Activated naive CD4-positive, alpha-beta T cell treated with anti-CD3 and anti-CD28 coated beads, Interleukin-2, amount 10 ng/mL, durations not matched to agents 7 days and 5 days (primary cell): Measurements from ENCODE around the gene MTX3.

Source experiments
- CTCF ChIA-PET: fragments of 350-600 bp; sonication (Branson Sonifier 250); formaldehyde crosslinking; loops from one replicate; lab custom pipeline; 2021; ENCODE audit warnings: antibody characterized with exemption; lab: Charles Lee
- DNase-seq: peaks from one replicate; pipeline ENCODE4 v3.0.0-alpha.2; 2020
- H3K27ac Mint-ChIP-seq: one replicate; pipeline ENCODE4 v1.8.0; 2021; ENCODE audit warnings: mild to moderate bottlenecking, moderate library complexity, mixed read lengths
- H3K27me3 Mint-ChIP-seq: one replicate; pipeline ENCODE4 v1.8.0; 2021; ENCODE audit warnings: mild to moderate bottlenecking, mixed read lengths
- H3K36me3 Mint-ChIP-seq: one replicate; pipeline ENCODE4 v1.8.0; 2021; ENCODE audit warnings: mixed read lengths
- H3K4me1 Mint-ChIP-seq: one replicate; pipeline ENCODE4 v1.8.0; 2021; ENCODE audit warnings: mixed read lengths
- H3K4me3 Mint-ChIP-seq: one replicate; pipeline ENCODE4 v1.8.0; 2021; ENCODE audit warnings: mild to moderate bottlenecking, moderate library complexity, mixed read lengths
- H3K9me3 Mint-ChIP-seq: one replicate; pipeline ENCODE4 v1.8.0; 2021; ENCODE audit warnings: mixed read lengths

MTX3 gene

DNA sequence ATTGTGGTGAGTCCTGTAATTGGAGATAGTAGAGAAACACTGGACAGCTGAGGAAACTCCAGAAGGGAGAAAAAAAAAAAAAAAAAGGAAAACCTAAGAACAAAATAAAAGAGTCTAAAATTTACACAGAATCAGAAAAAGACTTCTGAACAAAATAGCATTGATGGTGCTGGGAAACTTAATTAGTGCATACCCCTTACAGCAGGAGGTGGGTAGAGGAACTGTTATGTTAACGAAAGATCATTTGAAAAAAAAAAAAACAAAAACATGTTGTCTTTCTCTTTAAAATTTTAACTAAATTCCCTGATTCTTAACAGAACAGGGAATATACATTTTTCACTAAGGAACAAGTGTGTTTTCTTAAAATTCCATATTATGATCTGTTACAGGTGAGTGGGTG is 11.6 kb upstream of the MTX3 start:
- H3K4me1 Mint-ChIP-seq, result no peaks in the 10 kb centered on the region
- H3K9me3 Mint-ChIP-seq, result no peaks in the 10 kb centered on the region
- H3K4me3 Mint-ChIP-seq, result no peak overlapping the region
- no peak for DNase-seq
- H3K27ac Mint-ChIP-seq, result no peak overlapping the region
- H3K27me3 Mint-ChIP-seq, result no peaks in the 10 kb centered on the region
- no peaks in the 10 kb centered on the region for H3K36me3 Mint-ChIP-seq
- CTCF ChIA-PET, result interaction anchor here (0.7 kb wide), 1 partner anchor 85 kb away, joined by 3 read pairs; no protein-coding TSS in a partner anchor

DNA sequence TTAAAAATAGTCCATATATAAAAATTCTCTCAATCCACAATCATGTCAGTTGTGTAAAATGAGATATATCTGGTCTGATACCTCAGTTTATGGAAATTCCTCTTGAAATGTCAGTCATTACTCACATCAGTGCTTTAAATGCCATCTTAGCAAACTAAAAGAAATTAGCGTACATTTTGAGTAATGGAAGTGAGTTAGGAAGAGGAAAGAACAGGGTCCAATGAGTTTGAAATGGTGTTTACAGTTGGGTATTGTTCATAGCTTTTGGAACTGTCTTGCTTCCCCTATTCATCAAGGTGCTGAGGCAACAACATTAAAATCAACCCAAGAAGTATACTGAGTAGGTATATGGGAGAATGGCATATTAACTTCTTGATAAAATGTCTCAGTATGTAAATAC is 8.7 kb upstream of the MTX3 start:
- H3K4me1 Mint-ChIP-seq, result no peaks in the 10 kb centered on the region
- no peak overlapping the region for H3K4me3 Mint-ChIP-seq
- H3K9me3 Mint-ChIP-seq, result no peaks in the 10 kb centered on the region
- H3K36me3 Mint-ChIP-seq, result no peaks in the 10 kb centered on the region
- CTCF ChIA-PET, result no interaction called here
- H3K27ac Mint-ChIP-seq, result no peak overlapping the region
- no peaks in the 10 kb centered on the region for H3K27me3 Mint-ChIP-seq
- no peak for DNase-seq

DNA sequence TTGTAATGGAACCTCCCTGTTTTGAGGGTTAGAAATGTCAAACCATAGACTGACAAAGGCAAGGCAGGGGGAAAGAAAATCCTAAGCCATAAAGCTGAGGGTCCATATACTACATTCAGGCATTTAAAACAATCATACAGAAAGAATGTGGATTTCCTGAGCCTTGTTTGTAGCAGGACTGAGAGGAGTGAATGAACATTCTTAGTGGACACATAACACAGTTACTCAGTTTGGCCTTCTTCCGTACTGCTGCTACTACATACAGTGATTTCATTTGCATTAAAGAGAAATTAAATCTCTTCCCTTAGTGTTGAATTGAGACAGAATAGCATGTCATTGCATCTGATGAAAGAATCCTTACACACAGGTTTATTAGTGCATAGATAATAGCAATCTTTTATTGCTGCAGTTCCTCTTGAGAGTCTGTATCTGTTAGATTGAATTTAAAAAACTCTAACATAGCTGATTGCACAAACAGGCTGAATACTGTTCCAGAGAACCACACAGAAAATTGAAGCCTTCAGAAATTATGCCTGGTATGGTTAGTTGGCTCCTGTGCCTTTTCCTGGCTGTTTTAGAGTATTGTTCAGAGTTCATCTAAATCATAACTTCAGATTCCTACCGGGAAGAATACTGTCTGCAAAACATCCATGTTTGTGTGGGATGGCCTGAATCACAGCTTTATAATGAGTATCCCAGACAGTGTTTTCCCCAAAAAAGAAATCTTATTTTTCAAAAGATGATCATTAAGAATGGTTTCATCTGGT is 2.0 kb upstream of the MTX3 start:
- CTCF ChIA-PET, result no interaction called here
- H3K27ac Mint-ChIP-seq, result no peak overlapping the region
- no peaks in the 10 kb centered on the region for H3K27me3 Mint-ChIP-seq
- H3K9me3 Mint-ChIP-seq, result no peaks in the 10 kb centered on the region
- peaks cover 10% of the 10 kb centered on the region for H3K36me3 Mint-ChIP-seq
- H3K4me1 Mint-ChIP-seq, result peaks cover 36% of the 10 kb centered on the region
- DNase-seq, result no peak
- no peak overlapping the region for H3K4me3 Mint-ChIP-seq

DNA sequence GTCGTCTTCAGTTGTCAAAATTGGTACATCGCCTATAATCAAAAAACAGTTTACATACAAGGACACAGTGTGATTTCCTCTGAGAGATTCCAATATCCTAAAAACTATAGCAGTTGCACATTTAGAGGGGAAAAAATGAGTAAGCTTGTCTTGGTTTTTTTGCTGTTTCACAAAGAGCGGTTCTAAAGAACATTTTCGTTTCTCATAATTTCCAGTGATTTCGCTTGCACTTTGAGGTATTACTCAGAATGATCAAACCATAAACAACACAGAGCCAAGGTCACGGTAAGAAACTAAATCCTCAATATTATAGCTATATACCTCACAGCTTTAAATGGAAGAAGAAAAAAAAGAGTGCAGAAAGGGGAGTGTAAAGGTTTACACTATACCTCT is 861 bp downstream of the MTX3 start:
- Mint-ChIP-seq H3K4me1 (peaks cover 45% of the 10 kb centered on the region), H3K36me3 (peaks cover 31% of the 10 kb centered on the region), H3K4me3 (peak overlapping the region; percentile 85), H3K27ac (peak overlapping the region; percentile 98), H3K9me3 (no peaks in the 10 kb centered on the region), H3K27me3 (no peaks in the 10 kb centered on the region)
- CTCF ChIA-PET, result interaction anchor here (0.7 to 1.6 kb wide), 5 partner anchors 8 to 66 kb away, joined by 3 to 4 read pairs (median 4); no protein-coding TSS in a partner anchor
- DNase-seq, result no peak

DNA sequence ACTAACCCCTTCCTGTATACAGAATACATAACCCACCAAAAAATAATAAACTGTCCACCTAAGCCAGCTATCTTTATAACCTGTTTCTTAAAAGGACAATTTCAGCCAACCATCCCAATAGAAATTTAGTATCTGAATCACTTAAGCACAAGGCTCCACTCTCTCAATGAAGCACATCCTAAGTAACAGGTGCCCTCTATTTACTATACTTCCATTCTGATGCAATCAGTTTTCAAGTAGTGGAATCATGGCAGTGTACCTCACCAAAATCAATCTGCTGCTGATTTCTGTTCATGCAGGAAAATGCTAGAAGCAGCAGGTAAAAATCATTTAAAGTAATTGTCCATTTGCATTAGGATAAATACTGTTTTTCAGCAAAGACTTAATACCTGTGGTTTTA is 4.8 kb downstream of the MTX3 start:
- H3K27ac Mint-ChIP-seq, result no peak overlapping the region

DNA sequence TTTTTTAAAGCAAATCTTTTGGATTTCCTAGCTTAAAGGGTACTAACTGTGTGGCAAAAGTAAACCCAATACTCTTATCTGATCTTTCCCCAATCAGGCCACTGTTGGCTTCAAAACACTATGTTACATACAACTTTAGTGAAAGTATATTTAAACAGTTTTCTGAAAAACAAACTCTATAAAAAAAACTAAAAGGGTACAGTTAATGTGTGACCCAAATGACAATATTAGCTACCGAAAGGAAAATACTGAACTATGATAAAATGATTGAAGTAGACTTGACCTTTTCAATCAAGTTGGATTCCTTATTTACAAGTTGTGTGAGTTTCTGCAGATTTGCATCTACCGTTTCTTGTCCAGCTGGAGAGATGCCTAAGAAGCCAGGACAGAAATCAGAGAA is 5.8 kb downstream of the MTX3 start:
- Mint-ChIP-seq H3K27ac (no peak overlapping the region), H3K9me3 (no peaks in the 10 kb centered on the region), H3K4me3 (no peak overlapping the region), H3K4me1 (peaks cover 49% of the 10 kb centered on the region), H3K27me3 (no peaks in the 10 kb centered on the region), H3K36me3 (peaks cover 70% of the 10 kb centered on the region)
- CTCF ChIA-PET, result interaction anchor here (0.6 kb wide), 1 partner anchor 62 kb away, joined by 3 read pairs; no protein-coding TSS in a partner anchor
- no peak for DNase-seq

More for the DNA sequence above, 4.8 kb downstream of the MTX3 start:
- no peak overlapping the region for H3K4me3 Mint-ChIP-seq
- H3K9me3 Mint-ChIP-seq, result no peaks in the 10 kb centered on the region
- no peaks in the 10 kb centered on the region for H3K27me3 Mint-ChIP-seq
- peaks cover 61% of the 10 kb centered on the region for H3K36me3 Mint-ChIP-seq
- DNase-seq, result no peak
- H3K4me1 Mint-ChIP-seq, result peaks cover 45% of the 10 kb centered on the region
- CTCF ChIA-PET, result interaction anchor here (0.9 kb wide), 1 partner anchor 424 kb away, joined by 5 read pairs; no protein-coding TSS in a partner anchor

DNA sequence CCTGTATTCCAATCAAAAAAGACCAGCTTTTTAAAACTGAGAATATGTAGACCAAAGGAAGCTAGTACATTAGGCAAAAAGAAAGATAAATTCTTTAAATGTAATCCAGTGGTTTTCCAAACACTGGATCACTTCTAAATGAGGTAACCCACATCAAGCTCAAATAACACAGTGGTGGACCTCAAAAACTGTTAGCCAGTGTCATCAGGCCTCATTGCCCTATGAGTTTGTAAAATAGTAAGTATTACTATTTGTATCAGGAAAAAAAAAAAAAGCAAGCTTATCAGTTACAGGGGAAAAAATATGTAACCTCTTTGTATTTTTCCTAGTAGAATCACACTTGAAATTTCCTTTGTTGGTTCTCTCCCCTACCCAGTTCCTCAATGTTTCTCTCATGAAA is 6.7 kb downstream of the MTX3 start:
- H3K27ac Mint-ChIP-seq, result no peak overlapping the region
- CTCF ChIA-PET, result interaction anchor here (0.9 to 1.2 kb wide), 2 partner anchors 53 to 100 kb away, joined by 3 read pairs; no protein-coding TSS in a partner anchor
- peaks cover 44% of the 10 kb centered on the region for H3K4me1 Mint-ChIP-seq
- H3K9me3 Mint-ChIP-seq, result no peaks in the 10 kb centered on the region
- H3K27me3 Mint-ChIP-seq, result no peaks in the 10 kb centered on the region
- DNase-seq, result no peak
- no peak overlapping the region for H3K4me3 Mint-ChIP-seq
- H3K36me3 Mint-ChIP-seq, result peaks cover 73% of the 10 kb centered on the region

DNA sequence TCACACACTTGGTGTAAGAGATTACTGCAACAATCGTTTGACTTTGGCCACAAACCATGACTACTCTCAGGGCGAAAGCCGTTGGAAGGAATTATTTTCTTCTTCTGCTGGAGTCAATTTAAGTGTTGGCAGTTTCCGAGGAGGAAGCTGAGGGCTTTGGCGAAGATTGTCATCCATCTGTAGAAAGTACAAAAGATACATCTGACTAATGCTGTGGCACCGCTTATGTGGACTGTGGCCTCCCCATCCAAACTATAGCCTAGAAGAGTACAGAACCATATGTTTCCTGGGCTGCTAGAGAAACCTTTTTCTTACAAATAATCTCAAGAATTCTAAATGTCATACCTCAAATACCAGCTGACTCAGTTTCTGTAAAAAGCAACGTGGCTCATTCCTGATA is 7.4 kb downstream of the MTX3 start:
- no peak overlapping the region for H3K4me3 Mint-ChIP-seq
- peaks cover 75% of the 10 kb centered on the region for H3K36me3 Mint-ChIP-seq
- no peaks in the 10 kb centered on the region for H3K9me3 Mint-ChIP-seq
- H3K27ac Mint-ChIP-seq, result no peak overlapping the region
- DNase-seq, result no peak
- CTCF ChIA-PET, result interaction anchor here (0.9 to 1.2 kb wide), 2 partner anchors 53 to 101 kb away, joined by 3 read pairs; no protein-coding TSS in a partner anchor
- H3K27me3 Mint-ChIP-seq, result no peaks in the 10 kb centered on the region
- H3K4me1 Mint-ChIP-seq, result peaks cover 41% of the 10 kb centered on the region

DNA sequence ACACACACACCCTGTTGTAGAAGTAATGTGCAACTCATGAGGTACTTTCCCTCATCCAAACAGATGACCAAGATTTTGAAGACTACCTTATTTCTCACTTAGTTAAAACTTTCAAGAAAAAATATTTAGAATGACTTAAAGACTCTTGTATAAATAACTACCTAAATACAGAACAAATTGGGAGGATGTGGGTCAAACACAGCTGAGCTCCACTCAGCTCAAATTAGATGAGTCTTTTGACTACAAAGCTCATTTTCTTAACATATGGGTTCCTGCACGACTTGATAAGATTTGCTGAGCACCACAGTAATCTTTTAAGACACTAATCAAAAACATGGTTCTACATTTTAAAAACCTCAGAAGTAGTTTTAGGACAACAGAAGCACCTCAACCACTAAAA is 8.9 kb downstream of the MTX3 start:
- CTCF ChIA-PET, result interaction anchor here (1.1 kb wide), 1 partner anchor 9 kb away, joined by 3 read pairs; the partner anchor contains the start of gene MTX3
- no peaks in the 10 kb centered on the region for H3K27me3 Mint-ChIP-seq
- no peaks in the 10 kb centered on the region for H3K9me3 Mint-ChIP-seq
- H3K4me1 Mint-ChIP-seq, result peaks cover 37% of the 10 kb centered on the region
- H3K27ac Mint-ChIP-seq, result no peak overlapping the region
- peaks cover 76% of the 10 kb centered on the region for H3K36me3 Mint-ChIP-seq
- no peak overlapping the region for H3K4me3 Mint-ChIP-seq
- DNase-seq, result no peak

DNA sequence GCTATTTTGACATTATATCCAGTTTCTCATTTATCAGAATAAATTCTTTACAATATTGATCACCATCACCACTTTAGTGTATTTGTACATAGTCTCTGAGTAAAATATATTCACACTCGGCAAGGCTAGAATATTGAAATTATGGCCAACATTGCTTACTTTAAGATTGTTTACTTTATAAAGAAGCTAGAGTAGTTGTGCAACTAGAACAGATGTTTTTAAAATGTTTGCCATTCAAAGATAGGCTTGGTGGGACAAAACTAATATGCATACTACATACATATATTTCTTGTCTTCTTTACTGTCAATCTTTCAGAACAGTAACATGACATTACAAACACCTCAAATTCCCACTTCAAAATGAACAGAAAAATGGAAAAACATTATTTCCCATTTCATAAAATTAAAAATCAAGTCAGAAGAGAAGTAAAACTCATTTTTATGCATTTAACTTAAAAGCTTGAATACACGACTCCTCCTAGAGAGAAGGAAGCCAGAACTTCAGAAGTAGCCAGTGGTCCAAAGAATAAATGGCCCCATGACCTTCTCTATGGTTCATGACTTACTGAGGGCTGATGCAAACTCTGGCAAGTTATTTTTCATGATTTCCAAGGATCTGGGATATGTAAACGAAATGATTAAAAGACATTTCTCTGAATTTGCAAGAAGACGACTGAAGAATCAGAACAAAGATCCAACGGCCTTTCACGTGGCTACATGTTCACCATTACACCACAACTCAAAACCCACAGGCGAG is 14.1 kb downstream of the MTX3 start:
- H3K27me3 Mint-ChIP-seq, result no peaks in the 10 kb centered on the region
- H3K9me3 Mint-ChIP-seq, result no peaks in the 10 kb centered on the region
- no peak overlapping the region for H3K27ac Mint-ChIP-seq
- no peak overlapping the region for H3K4me3 Mint-ChIP-seq
- peaks cover 43% of the 10 kb centered on the region for H3K36me3 Mint-ChIP-seq
- CTCF ChIA-PET, result interaction anchor here (1.2 kb wide), 1 partner anchor 14 kb away, joined by 3 read pairs; no protein-coding TSS in a partner anchor
- no peak for DNase-seq
- peaks cover 20% of the 10 kb centered on the region for H3K4me1 Mint-ChIP-seq

DNA sequence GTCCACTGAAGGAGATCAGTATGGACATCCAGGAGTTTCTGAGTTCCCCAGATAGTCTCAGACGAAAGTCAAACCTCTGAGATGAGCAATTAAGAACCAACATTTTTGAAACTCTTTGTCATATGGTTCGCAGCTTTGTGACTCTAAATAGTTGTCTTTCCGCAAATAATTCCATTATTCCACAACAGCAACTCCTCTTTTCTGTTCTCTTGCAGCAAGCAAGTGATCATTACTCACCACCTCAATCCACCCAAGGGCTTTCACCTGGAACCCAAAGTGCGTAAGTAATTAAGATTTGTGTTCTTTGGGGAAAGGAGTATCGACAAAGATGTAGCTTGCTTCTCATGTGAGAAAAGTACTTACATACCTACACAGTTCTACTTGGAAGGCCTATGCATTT is 15.6 kb downstream of the MTX3 start:
- H3K9me3 Mint-ChIP-seq, result no peaks in the 10 kb centered on the region
- no peak overlapping the region for H3K4me3 Mint-ChIP-seq
- no peak overlapping the region for H3K27ac Mint-ChIP-seq
- peaks cover 7% of the 10 kb centered on the region for H3K4me1 Mint-ChIP-seq
- H3K27me3 Mint-ChIP-seq, result peaks cover 9% of the 10 kb centered on the region
- CTCF ChIA-PET, result interaction anchor here (0.6 kb wide), 1 partner anchor 94 kb away, joined by 3 read pairs; no protein-coding TSS in a partner anchor
- no peak for DNase-seq
- peaks cover 31% of the 10 kb centered on the region for H3K36me3 Mint-ChIP-seq

DNA sequence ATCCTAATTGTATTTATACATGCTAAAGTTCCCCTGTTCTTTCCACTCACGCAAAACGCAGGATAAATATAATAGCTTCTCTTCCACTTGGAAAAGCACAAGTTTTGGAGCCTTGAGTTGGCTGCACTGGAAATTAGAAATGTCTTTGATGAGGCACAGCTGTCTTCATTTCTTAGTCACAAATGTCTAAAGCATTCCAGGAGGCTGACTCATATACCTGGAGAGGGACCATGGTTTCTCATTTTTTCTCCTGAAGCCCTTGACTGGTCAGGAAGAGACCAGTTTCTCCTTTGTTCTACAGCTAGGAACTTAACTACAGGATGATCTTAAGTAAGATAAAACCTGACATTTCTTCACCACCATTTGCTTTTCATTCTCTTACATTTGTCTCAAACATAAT is 16.2 kb downstream of the MTX3 start:
- no peak overlapping the region for H3K4me3 Mint-ChIP-seq
- no peak for DNase-seq
- peaks cover 27% of the 10 kb centered on the region for H3K36me3 Mint-ChIP-seq
- H3K27ac Mint-ChIP-seq, result no peak overlapping the region
- peaks cover 13% of the 10 kb centered on the region for H3K27me3 Mint-ChIP-seq
- H3K9me3 Mint-ChIP-seq, result no peaks in the 10 kb centered on the region
- H3K4me1 Mint-ChIP-seq, result peaks cover 2% of the 10 kb centered on the region
- CTCF ChIA-PET, result no interaction called here

DNA sequence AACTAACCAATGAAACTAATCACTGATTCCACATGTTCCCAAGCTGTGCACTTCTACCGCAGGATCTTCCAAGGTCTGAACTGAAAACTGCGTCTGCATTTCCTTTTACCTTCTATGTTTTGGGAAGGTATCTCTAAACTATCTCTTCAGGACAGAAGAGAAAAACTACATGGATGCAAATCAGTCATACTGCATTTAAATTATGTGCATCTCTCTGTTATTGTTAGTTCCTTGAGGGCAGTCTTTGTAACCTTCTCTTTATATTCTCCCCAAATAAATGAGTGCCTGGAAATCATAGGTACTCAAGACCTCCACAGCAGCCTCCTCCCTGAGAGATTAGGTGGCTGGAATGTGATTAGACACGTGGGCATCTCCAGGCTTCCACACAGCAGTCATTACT is 17.1 kb downstream of the MTX3 start:
- H3K9me3 Mint-ChIP-seq, result no peaks in the 10 kb centered on the region
- H3K4me1 Mint-ChIP-seq, result no peaks in the 10 kb centered on the region
- no peak overlapping the region for H3K4me3 Mint-ChIP-seq
- no peak for DNase-seq
- peaks cover 24% of the 10 kb centered on the region for H3K36me3 Mint-ChIP-seq
- no peak overlapping the region for H3K27ac Mint-ChIP-seq
- CTCF ChIA-PET, result no interaction called here
- peaks cover 13% of the 10 kb centered on the region for H3K27me3 Mint-ChIP-seq

DNA sequence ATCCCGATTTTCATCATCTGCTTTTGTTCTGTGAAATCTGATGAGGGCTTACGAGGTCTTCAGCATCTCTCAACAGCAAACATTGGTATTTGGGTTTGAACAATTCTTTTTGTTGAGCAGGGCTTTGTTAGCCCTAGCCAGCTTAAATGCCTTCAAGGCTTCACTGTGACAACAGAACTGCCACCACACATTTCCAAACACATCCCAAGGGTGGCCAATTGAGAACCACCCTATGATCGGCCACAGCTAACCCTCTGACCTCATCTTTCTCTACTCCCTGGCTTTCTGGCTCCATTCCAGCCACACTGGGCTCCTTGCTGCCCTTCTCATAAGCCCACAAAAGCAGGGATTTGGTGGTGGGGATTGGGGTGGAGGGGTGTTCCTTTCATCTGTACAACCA is 17.6 kb downstream of the MTX3 start:
- H3K27ac Mint-ChIP-seq, result no peak overlapping the region
- no peak overlapping the region for H3K4me3 Mint-ChIP-seq
- peaks cover 13% of the 10 kb centered on the region for H3K27me3 Mint-ChIP-seq
- no peaks in the 10 kb centered on the region for H3K4me1 Mint-ChIP-seq
- CTCF ChIA-PET, result no interaction called here
- no peaks in the 10 kb centered on the region for H3K9me3 Mint-ChIP-seq
- no peak for DNase-seq
- H3K36me3 Mint-ChIP-seq, result peaks cover 20% of the 10 kb centered on the region
